Omental fat pad (tissue), 4 donors: ENCODE data around the gene ATXN10. TPM values are rescaled to one million over a fixed set of nuclear protein-coding genes. Genes with fewer than 3 reads are reported as not detected.

Source experiments
- ATAC-seq: fragments of 150-250 bp; one replicate; pipeline ENCODE4 v1.9.1; 2016; ENCODE audit warnings: mild to moderate bottlenecking, moderate library complexity; ENCODE audit not compliant: low FRiP score
- DNase-seq: peaks from one replicate; pipeline ENCODE4 v3.0.0-alpha.2; 2019; ENCODE audit warnings: low spot score
- CTCF ChIP-seq, 3 donors: fragments of 450-650 bp; IDR thresholded peaks; one replicate each; pipeline ENCODE4 v1.5.1; 2016 to 2017; ENCODE audit warnings: antibody characterized with exemption in 3 of 3, mild to moderate bottlenecking in 3 of 3, moderate library complexity in 2 of 3
- total RNA-seq, 4 donors: library from RNA; depleted of rRNA; stranded (reverse); fragments of >200 nt; gene quantifications; one replicate each; pipeline ENCODE4 v1.1.0, GENCODE V29; 2016

Gene ATXN10
- total RNA-seq, 4 donors from 2014 or later = 80.9 to 127 (median 103) TPM

DNA sequence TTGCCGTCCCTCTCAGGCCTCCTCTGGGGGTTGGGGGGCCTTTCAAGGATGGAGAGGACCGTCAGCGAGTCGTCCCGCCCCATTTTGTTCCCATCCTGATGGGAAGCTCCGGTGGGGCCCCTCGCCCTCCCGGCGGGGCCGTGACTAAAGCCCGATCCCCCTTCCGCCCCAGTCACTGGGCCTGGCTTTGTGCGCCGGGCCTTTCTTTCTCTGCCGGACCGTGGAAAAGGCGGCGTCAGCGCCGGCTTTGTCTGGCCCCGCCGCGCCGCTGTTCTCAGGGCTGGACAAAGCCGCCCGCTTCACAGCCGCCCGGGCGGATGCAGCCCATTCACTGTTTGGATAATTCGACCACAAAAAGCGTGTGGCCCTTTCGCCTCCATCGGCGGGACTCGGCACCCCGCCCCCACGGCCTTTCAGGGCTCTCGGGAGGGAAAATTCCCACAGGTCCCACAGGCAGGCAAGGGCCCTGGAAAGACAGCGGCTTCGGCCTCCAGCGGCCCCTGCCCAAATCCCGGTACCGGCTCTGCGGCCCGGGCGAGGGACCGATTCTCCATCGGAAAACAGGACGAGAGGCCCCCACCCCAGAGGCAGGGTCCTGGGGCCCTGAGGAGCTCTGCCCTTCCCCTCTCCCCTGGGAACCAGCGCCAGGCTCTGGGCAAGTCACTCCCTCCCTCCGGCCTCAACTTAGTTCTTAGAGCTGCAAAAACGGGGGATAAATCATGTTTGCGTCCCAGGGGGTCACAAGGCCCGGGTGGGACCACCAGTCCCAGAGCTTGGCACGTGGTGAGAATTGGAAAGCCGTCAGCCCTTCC, 218.1 kb downstream of the ATXN10 start:
- DNase-seq (no peak), ATAC-seq (no peak)
- no peak for TF ChIP-seq CTCF (IDR thresholded peaks at IDR 0.05)

GRCh38 chr22:45890351-45890635, 218.7 kb downstream of the ATXN10 start:
- no peak for TF ChIP-seq CTCF (IDR thresholded peaks at IDR 0.05)
- ATAC-seq = no peak
- DNase-seq = no peak

DNA sequence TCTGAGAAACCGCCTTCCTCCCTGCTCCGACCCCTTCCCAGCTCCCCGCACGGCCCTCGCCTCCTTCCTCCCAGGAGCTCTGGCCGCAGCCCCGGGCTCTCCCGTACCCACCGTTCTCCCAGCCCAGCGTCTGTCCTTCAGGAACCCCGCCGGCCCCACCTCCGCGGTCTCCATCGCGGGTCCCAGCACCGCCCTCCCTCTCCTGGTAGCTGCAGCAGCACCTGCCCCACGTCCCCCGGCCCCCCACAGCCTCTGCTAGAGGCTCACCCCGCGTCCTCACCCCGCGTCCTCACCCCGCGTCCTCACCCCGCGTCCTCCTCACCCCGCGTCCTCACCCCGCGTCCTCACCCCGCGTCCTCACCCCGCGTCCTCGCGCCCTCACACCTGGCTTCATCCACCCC, 219.4 kb downstream of the ATXN10 start:
- ATAC-seq (no peak), DNase-seq (no peak)
- TF ChIP-seq CTCF (IDR thresholded peaks at IDR 0.05) = no peak

GRCh38 chr22:45891471-45891995, 219.9 kb downstream of the ATXN10 start:
- ATAC-seq (no peak), DNase-seq (no peak)
- no peak for TF ChIP-seq CTCF (IDR thresholded peaks at IDR 0.05)

DNA sequence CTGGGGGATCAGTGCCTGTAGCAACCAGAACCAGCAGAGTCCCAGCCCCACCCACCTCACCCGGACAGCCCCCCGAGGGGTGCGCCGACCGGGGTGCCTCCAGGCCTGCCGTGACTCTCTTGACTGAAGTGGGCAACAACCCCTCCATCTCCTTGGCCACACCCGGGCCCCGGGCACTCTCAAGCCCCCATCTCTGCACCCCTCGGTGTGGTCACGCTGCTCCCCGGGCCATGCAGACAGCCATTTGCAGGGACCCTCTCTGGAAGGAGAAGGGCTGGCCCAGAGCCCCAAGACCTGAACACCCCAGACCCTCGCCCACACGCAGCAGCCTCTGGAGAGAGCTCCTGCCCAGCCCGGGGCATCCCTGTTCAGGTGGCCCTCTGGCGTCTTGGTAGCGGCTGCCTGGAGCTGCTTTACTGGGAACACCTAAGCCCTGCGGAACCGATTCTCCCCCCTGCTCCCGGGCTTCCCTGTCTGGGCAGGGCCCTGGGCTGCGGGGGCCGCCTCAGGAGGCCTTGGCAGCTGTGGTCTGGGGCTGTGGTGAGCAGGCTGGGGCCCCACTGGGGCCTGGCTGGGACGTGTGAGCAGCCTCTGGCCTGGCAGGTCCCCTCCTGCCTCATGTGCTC, 220.5 kb downstream of the ATXN10 start:
- ATAC-seq (no peak), DNase-seq (no peak)
- no peak for TF ChIP-seq CTCF (IDR thresholded peaks at IDR 0.05)

- ATAC-seq = no peak
- no peak for DNase-seq
- TF ChIP-seq CTCF (IDR thresholded peaks at IDR 0.05) = no peak
Observed at GRCh38 chr22:45892681-45893461, 221.2 kb downstream of the ATXN10 start.
